MM.1S (cell line): ENCODE data around the gene CD3D.

Experiments used
- DNase-seq: peaks from one replicate; pipeline ENCODE4 v3.0.0-alpha.2; 2015
- H2AFZ ChIP-seq: fragments of 300-600 bp; sonication (generic); 2 replicates; pipeline ENCODE4 v1.6.0; 2016; ENCODE audit warnings: antibody characterized with exemption, low read length
- H3F3A ChIP-seq: fragments of 300-600 bp; sonication (generic); 2 replicates; pipeline ENCODE4 v1.6.1; 2016; ENCODE audit warnings: mild to moderate bottlenecking, antibody characterized with exemption, low read length, moderate library complexity, mixed read lengths; ENCODE audit not compliant: insufficient read depth
- H3K27ac ChIP-seq: fragments of 300-600 bp; sonication (generic); 2 replicates; pipeline ENCODE4 v1.5.1; 2016; ENCODE audit warnings: mild to moderate bottlenecking, low read length
- H3K27me3 ChIP-seq: fragments of 300-600 bp; sonication (generic); replicated peaks from 2 replicates; pipeline ENCODE4 v1.6.0; 2016; ENCODE audit warnings: low read length; ENCODE audit not compliant: insufficient read depth
- H3K36me3 ChIP-seq: fragments of 300-600 bp; sonication (generic); replicated peaks from 2 replicates; pipeline ENCODE4 v1.6.1; 2016; ENCODE audit warnings: mild to moderate bottlenecking, low read length, mixed read lengths; ENCODE audit not compliant: insufficient read depth
- H3K4me1 ChIP-seq: fragments of 300-600 bp; sonication (generic); 2 replicates; pipeline ENCODE4 v1.6.1; 2016; ENCODE audit warnings: low read length, mixed read lengths
- H3K4me2 ChIP-seq: fragments of 300-600 bp; sonication (generic); 2 replicates; pipeline ENCODE4 v1.6.0; 2016; ENCODE audit warnings: low read depth, low read length
- H3K4me3 ChIP-seq: fragments of 300-600 bp; sonication (generic); 2 replicates; pipeline ENCODE4 v1.5.1; 2016; ENCODE audit warnings: low read length, mixed read lengths
- H3K79me2 ChIP-seq: fragments of 300-600 bp; sonication (generic); 2 replicates; pipeline ENCODE4 v1.6.1; 2016; ENCODE audit warnings: mixed run types, low read length, mixed read lengths
- H3K9ac ChIP-seq: fragments of 300-600 bp; sonication (generic); 2 replicates; pipeline ENCODE4 v1.6.1; 2016; ENCODE audit warnings: low read length, mixed read lengths
- H3K9me2 ChIP-seq: fragments of 300-600 bp; sonication (generic); replicated peaks from 2 replicates; pipeline ENCODE4 v1.6.1; 2016; ENCODE audit warnings: mild to moderate bottlenecking, low read length, mixed read lengths; ENCODE audit not compliant: insufficient read depth
- H3K9me3 ChIP-seq: fragments of 300-600 bp; sonication (generic); replicated peaks from 2 replicates; pipeline ENCODE4 v1.6.1; 2016; ENCODE audit warnings: mild to moderate bottlenecking, low read length, mixed read lengths; ENCODE audit not compliant: insufficient read depth
- H4K20me1 ChIP-seq: fragments of 300-600 bp; sonication (generic); 2 replicates; pipeline ENCODE4 v1.6.1; 2016; ENCODE audit warnings: mild to moderate bottlenecking, low read length, moderate library complexity, mixed read lengths; ENCODE audit not compliant: insufficient read depth
- CTCF ChIP-seq: fragments of 300-600 bp; sonication (generic); IDR thresholded peaks from 2 replicates; pipeline ENCODE4 v1.5.1; 2016; ENCODE audit warnings: antibody characterized with exemption, low read length, mixed read lengths
- EZH2 ChIP-seq: fragments of 300-600 bp; sonication (generic); optimal IDR thresholded peaks from 2 replicates; pipeline ENCODE3; 2017; ENCODE audit warnings: low read depth, mild to moderate bottlenecking, antibody characterized with exemption, low read length, mixed read lengths
- EZH2phosphoT487 ChIP-seq: fragments of 300-600 bp; sonication (generic); IDR thresholded peaks from 2 replicates; pipeline ENCODE4 v1.6.1; 2018; ENCODE audit warnings: antibody characterized with exemption, low read length

CD3D gene

GRCh38 chr11:118295815-118296454, 46.6 kb downstream of the CD3D start:
- no peaks in the 10 kb centered on the region for H3F3A ChIP-seq
- no peaks in the 10 kb centered on the region for H3K79me2 ChIP-seq
- H3K27ac ChIP-seq: no peak overlapping the region
- no peak overlapping the region for H3K4me2 ChIP-seq
- no peak overlapping the region for H2AFZ ChIP-seq
- H3K9me3 ChIP-seq: no peaks in the 10 kb centered on the region
- H3K4me1 ChIP-seq: no peaks in the 10 kb centered on the region
- H3K36me3 ChIP-seq: no peaks in the 10 kb centered on the region
- DNase-seq: no peak
- no peak overlapping the region for H3K4me3 ChIP-seq
- no peaks in the 10 kb centered on the region for H3K9me2 ChIP-seq
- no peak overlapping the region for H3K9ac ChIP-seq
- TF ChIP-seq EZH2 (no peak), EZH2phosphoT487 (no peak), CTCF (peak; percentile 61)
- no peaks in the 10 kb centered on the region for H3K27me3 ChIP-seq
- H4K20me1 ChIP-seq: no peaks in the 10 kb centered on the region

GRCh38 chr11:118295199-118295598, 47.3 kb downstream of the CD3D start:
- Histone ChIP-seq H3K79me2 (no peaks in the 10 kb centered on the region), H3K9me2 (no peaks in the 10 kb centered on the region), H3K36me3 (no peaks in the 10 kb centered on the region), H3K9ac (no peak overlapping the region), H3K4me1 (no peaks in the 10 kb centered on the region), H3F3A (no peaks in the 10 kb centered on the region), H3K4me2 (no peak overlapping the region), H3K27ac (no peak overlapping the region), H3K9me3 (no peaks in the 10 kb centered on the region), H3K27me3 (no peaks in the 10 kb centered on the region), H4K20me1 (no peaks in the 10 kb centered on the region), H3K4me3 (no peak overlapping the region), H2AFZ (no peak overlapping the region)
- DNase-seq: no peak
- TF ChIP-seq CTCF (no peak), EZH2 (no peak), EZH2phosphoT487 (no peak)

- Histone ChIP-seq H3K9me2 (no peaks in the 10 kb centered on the region), H3K4me3 (no peak overlapping the region), H3K4me2 (no peak overlapping the region), H3K9me3 (no peaks in the 10 kb centered on the region), H3K4me1 (no peaks in the 10 kb centered on the region), H3K36me3 (no peaks in the 10 kb centered on the region), H2AFZ (no peak overlapping the region), H3F3A (no peaks in the 10 kb centered on the region), H3K27ac (no peak overlapping the region), H3K27me3 (no peaks in the 10 kb centered on the region), H3K79me2 (no peaks in the 10 kb centered on the region), H3K9ac (no peak overlapping the region), H4K20me1 (no peaks in the 10 kb centered on the region)
- TF ChIP-seq CTCF: no peak
- TF ChIP-seq EZH2: no peak
- TF ChIP-seq EZH2phosphoT487: no peak
- no peak for DNase-seq
Observed at GRCh38 chr11:118294053-118294452, 48.5 kb downstream of the CD3D start.
